GM23338 (cell line): ENCODE data around the gene RPS19. TPM values are rescaled to one million over a fixed set of nuclear protein-coding genes. Genes with fewer than 3 reads are reported as not detected.

Experiments
- ATAC-seq: fragments of 200-7000 bp; cut with Tn5 transposase; 3 replicates; pipeline ENCODE4 v1.9.1; 2020
- DNase-seq: peaks from one replicate; pipeline ENCODE4 v3.0.0-alpha.2; 2015; ENCODE audit warnings: low spot score
- H2AFZ ChIP-seq: fragments of 200-600 bp; sonication (generic); 2 replicates; pipeline ENCODE4 v1.8.0; 2016; ENCODE audit warnings: antibody characterized with exemption, mild to moderate bottlenecking, moderate library complexity
- H3F3A ChIP-seq: fragments of 200-600 bp; sonication (generic); replicated peaks from 2 replicates; pipeline ENCODE4 v1.8.0; 2017; ENCODE audit warnings: antibody characterized with exemption, mixed run types, low read depth
- H3K27ac ChIP-seq: fragments of 200-600 bp; sonication (generic); 2 replicates; pipeline ENCODE4 v1.6.1; 2016; ENCODE audit warnings: low read depth
- H3K27me3 ChIP-seq: fragments of 200-600 bp; sonication (generic); 2 replicates; pipeline ENCODE4 v1.8.0; 2016; ENCODE audit warnings: mild to moderate bottlenecking, mixed run types, moderate library complexity; ENCODE audit not compliant: insufficient read depth
- H3K36me3 ChIP-seq: fragments of 200-600 bp; sonication (generic); 2 replicates; pipeline ENCODE4 v1.8.0; 2016; ENCODE audit warnings: mild to moderate bottlenecking; ENCODE audit not compliant: insufficient read depth
- H3K4me1 ChIP-seq: fragments of 200-600 bp; sonication (generic); 2 replicates; pipeline ENCODE4 v1.8.0; 2016; ENCODE audit warnings: mild to moderate bottlenecking, moderate library complexity; ENCODE audit not compliant: insufficient read depth
- H3K4me2 ChIP-seq: fragments of 200-600 bp; sonication (generic); 2 replicates; pipeline ENCODE4 v1.7.1; 2017; ENCODE audit warnings: mixed run types
- H3K4me3 ChIP-seq: fragments of 200-600 bp; sonication (generic); 2 replicates; pipeline ENCODE4 v1.6.1; 2016; ENCODE audit warnings: mixed run types
- H3K79me2 ChIP-seq: fragments of 200-600 bp; sonication (generic); replicated peaks from 2 replicates; pipeline ENCODE4 v1.8.0; 2017; ENCODE audit warnings: mild to moderate bottlenecking; ENCODE audit not compliant: insufficient read depth
- H3K9me2 ChIP-seq: fragments of 200-600 bp; sonication (generic); 2 replicates; pipeline ENCODE4 v1.8.0; 2017; ENCODE audit not compliant: insufficient read depth
- H4K20me1 ChIP-seq: fragments of 200-600 bp; sonication (generic); replicated peaks from 2 replicates; pipeline ENCODE4 v1.8.0; 2017; ENCODE audit warnings: mild to moderate bottlenecking; ENCODE audit not compliant: insufficient read depth
- H3K27ac Mint-ChIP-seq: 2 replicates; pipeline ENCODE4 v1.8.0; 2020; ENCODE audit warnings: inconsistent platforms, mild to moderate bottlenecking, moderate library complexity, mixed read lengths
- H3K27me3 Mint-ChIP-seq: 3 replicates; pipeline ENCODE4 v1.8.0; 2022; ENCODE audit warnings: low read depth, mild to moderate bottlenecking, moderate library complexity, mixed read lengths, inconsistent platforms; ENCODE audit not compliant: insufficient read depth, poor library complexity
- H3K36me3 Mint-ChIP-seq: 3 replicates; pipeline ENCODE4 v1.8.0; 2021; ENCODE audit warnings: low read depth, mild to moderate bottlenecking, inconsistent platforms, moderate library complexity, mixed read lengths
- H3K4me1 Mint-ChIP-seq: 3 replicates; pipeline ENCODE4 v1.8.0; 2020; ENCODE audit warnings: mild to moderate bottlenecking, inconsistent platforms, mixed read lengths
- H3K4me3 Mint-ChIP-seq: 3 replicates; pipeline ENCODE4 v1.8.0; 2021; ENCODE audit warnings: moderate library complexity, mild to moderate bottlenecking, inconsistent platforms, mixed read lengths
- H3K9me3 Mint-ChIP-seq: 3 replicates; pipeline ENCODE4 v1.8.0; 2020; ENCODE audit warnings: moderate library complexity, mild to moderate bottlenecking, inconsistent platforms, mixed read lengths
- CREB1 ChIP-seq: fragments of 250-450 bp; sonication (Bioruptor Pico); IDR thresholded peaks from 2 replicates; pipeline ENCODE4 v1.5.0; 2020; ENCODE audit warnings: low read depth, mild to moderate bottlenecking, moderate library complexity
- EZH2 ChIP-seq: fragments of 200-600 bp; sonication (generic); IDR thresholded peaks from one replicate; pipeline ENCODE4 v1.8.0; 2017; ENCODE audit warnings: antibody characterized with exemption, mild to moderate bottlenecking, low read depth; ENCODE audit not compliant: unreplicated experiment
- EZH2phosphoT487 ChIP-seq: fragments of 200-600 bp; sonication (generic); IDR thresholded peaks from one replicate; pipeline ENCODE4 v1.8.1; 2018; ENCODE audit warnings: antibody characterized with exemption; ENCODE audit not compliant: unreplicated experiment
- JUNB ChIP-seq: IDR thresholded peaks from one replicate; pipeline ENCODE4 v1.6.1; 2016; ENCODE audit warnings: antibody characterized with exemption; ENCODE audit not compliant: unreplicated experiment
- NANOG ChIP-seq: IDR thresholded peaks from 2 replicates; pipeline ENCODE4 v1.6.1; 2016; ENCODE audit warnings: antibody characterized with exemption, borderline replicate concordance
- POLR2AphosphoS5 ChIP-seq: IDR thresholded peaks from 2 replicates; pipeline ENCODE4 v1.6.1; 2016; ENCODE audit warnings: antibody characterized with exemption, low read depth
- STAT1 ChIP-seq: IDR thresholded peaks from one replicate; pipeline ENCODE4 v1.6.1; 2016; ENCODE audit warnings: antibody characterized with exemption; ENCODE audit not compliant: unreplicated experiment
- ZNF114 ChIP-seq: fragments of 250-450 bp; sonication (Bioruptor Pico); IDR thresholded peaks from 2 replicates; pipeline ENCODE4 v1.5.0; 2020; ENCODE audit warnings: mild to moderate bottlenecking, moderate library complexity
- ZNF331 ChIP-seq: fragments of 250-450 bp; sonication (Bioruptor Pico); IDR thresholded peaks from 2 replicates; pipeline ENCODE4 v1.5.0; 2020; ENCODE audit warnings: low read depth, mild to moderate bottlenecking, moderate library complexity
- polyA plus RNA-seq: library from polyadenylated mRNA; unstranded; fragments of >200 nt; fragmentation: Nextera tagmentation; extraction: Ambion mirVana; gene quantifications from 2 replicates; pipeline ENCODE4 v1.2.1, GENCODE V29; 2016
- total RNA-seq: library from RNA; depleted of rRNA; stranded (reverse); fragments of >200 nt; shearing (Covaris generic); gene quantifications from 2 replicates; pipeline ENCODE4 v1.2.3, GENCODE V29; 2014
- TF ChIP-seq, protein P1 (sequence below), 2 experiments: fragments of 200-600 bp in 1 of 2; sonication (generic) in 1 of 2; conservative IDR thresholded peaks; 2 replicates each; pipeline versions ENCODE4 v1.5.1 to v1.6.1; 2016 to 2017; ENCODE audit warnings: antibody characterized with exemption in 2 of 2, low read depth in 2 of 2, mild to moderate bottlenecking in 2 of 2, moderate library complexity in 1 of 2
- TF ChIP-seq, protein P2 (sequence below): IDR thresholded peaks from one replicate; pipeline ENCODE4 v1.6.1; 2018; ENCODE audit warnings: antibody characterized with exemption; ENCODE audit not compliant: unreplicated experiment
- TF ChIP-seq, protein P3 (sequence below): fragments of 250-450 bp; sonication (Bioruptor Pico); IDR thresholded peaks from 2 replicates; pipeline ENCODE4 v1.5.0; 2020; ENCODE audit warnings: mild to moderate bottlenecking, moderate library complexity
- TF ChIP-seq, protein P4 (sequence below): IDR thresholded peaks from 2 replicates; pipeline ENCODE4 v1.6.1; 2016; ENCODE audit warnings: antibody characterized with exemption

RPS19 gene
- total and polyA plus RNA-seq, 2 experiments from 2014 or later: 1,798 to 4,073 TPM

DNA sequence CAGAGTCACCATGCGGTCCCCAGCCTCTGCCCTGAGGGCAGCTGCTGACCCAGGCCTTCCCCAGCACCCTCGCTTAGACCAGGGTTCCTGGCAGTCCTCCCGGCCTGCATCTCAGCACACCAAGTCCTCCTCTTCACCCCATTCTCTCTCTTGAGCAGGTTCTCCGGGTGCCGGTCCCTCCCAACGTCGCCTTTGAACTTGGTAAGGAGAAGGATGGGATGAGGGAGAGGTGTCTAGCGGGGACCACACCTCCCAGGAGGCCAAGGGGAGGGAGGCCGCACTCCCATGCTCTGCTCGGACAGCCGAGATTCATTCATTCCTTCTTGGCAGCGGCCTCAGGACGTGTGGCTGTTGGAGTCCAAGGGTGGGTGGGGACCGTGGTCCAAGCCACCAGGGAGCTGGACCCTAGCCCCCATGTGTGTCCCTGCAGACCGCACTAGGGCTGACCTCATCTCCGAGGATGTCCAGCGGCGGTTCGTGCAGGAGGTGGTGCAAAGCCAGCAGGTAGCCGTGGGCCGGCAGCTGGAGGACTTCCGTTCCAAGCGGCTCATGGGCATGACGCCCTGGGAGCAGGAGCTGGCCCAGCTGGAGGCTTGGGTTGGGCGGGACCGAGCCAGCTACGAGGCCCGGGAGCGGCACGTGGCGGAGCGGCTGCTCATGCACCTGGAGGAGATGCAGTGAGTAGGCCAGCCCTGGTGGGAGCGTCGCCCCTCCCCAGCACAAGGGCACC, 32.3 kb downstream of the RPS19 start:
- Histone ChIP-seq H3K4me1 (peaks cover 13% of the 10 kb centered on the region), H4K20me1 (peaks cover 4% of the 10 kb centered on the region; the same call in 1 of the 2 replicates), H2AFZ (no peak overlapping the region), H3K4me3 (no peak overlapping the region), H3K4me2 (no peak overlapping the region), H3F3A (peaks cover 5% of the 10 kb centered on the region; the same call in 1 of the 2 replicates), H3K27ac (no peak overlapping the region), H3K27me3 (no peaks in the 10 kb centered on the region), H3K36me3 (no peaks in the 10 kb centered on the region), H3K79me2 (no peaks in the 10 kb centered on the region), H3K9me2 (no peaks in the 10 kb centered on the region)
- no peak overlapping the region for H3K4me3 Mint-ChIP-seq
- H3K36me3 Mint-ChIP-seq: peaks cover 26% of the 10 kb centered on the region; the same call in 2 of the 3 replicates
- TF ChIP-seq, protein P1, sequence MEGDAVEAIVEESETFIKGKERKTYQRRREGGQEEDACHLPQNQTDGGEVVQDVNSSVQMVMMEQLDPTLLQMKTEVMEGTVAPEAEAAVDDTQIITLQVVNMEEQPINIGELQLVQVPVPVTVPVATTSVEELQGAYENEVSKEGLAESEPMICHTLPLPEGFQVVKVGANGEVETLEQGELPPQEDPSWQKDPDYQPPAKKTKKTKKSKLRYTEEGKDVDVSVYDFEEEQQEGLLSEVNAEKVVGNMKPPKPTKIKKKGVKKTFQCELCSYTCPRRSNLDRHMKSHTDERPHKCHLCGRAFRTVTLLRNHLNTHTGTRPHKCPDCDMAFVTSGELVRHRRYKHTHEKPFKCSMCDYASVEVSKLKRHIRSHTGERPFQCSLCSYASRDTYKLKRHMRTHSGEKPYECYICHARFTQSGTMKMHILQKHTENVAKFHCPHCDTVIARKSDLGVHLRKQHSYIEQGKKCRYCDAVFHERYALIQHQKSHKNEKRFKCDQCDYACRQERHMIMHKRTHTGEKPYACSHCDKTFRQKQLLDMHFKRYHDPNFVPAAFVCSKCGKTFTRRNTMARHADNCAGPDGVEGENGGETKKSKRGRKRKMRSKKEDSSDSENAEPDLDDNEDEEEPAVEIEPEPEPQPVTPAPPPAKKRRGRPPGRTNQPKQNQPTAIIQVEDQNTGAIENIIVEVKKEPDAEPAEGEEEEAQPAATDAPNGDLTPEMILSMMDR (conservative IDR thresholded peaks at IDR 0.05; ENCODE audit: low read depth in 2 of 2): no peak
- TF ChIP-seq JUNB (no peak), ZNF114 (CRISPR knock-in tag) (no peak), ZNF331 (CRISPR knock-in tag) (no peak), STAT1 (no peak), POLR2AphosphoS5 (no peak), EZH2phosphoT487 (no peak), CREB1 (CRISPR knock-in tag) (no peak), EZH2 (no peak), NANOG (no peak)
- TF ChIP-seq, protein P2, sequence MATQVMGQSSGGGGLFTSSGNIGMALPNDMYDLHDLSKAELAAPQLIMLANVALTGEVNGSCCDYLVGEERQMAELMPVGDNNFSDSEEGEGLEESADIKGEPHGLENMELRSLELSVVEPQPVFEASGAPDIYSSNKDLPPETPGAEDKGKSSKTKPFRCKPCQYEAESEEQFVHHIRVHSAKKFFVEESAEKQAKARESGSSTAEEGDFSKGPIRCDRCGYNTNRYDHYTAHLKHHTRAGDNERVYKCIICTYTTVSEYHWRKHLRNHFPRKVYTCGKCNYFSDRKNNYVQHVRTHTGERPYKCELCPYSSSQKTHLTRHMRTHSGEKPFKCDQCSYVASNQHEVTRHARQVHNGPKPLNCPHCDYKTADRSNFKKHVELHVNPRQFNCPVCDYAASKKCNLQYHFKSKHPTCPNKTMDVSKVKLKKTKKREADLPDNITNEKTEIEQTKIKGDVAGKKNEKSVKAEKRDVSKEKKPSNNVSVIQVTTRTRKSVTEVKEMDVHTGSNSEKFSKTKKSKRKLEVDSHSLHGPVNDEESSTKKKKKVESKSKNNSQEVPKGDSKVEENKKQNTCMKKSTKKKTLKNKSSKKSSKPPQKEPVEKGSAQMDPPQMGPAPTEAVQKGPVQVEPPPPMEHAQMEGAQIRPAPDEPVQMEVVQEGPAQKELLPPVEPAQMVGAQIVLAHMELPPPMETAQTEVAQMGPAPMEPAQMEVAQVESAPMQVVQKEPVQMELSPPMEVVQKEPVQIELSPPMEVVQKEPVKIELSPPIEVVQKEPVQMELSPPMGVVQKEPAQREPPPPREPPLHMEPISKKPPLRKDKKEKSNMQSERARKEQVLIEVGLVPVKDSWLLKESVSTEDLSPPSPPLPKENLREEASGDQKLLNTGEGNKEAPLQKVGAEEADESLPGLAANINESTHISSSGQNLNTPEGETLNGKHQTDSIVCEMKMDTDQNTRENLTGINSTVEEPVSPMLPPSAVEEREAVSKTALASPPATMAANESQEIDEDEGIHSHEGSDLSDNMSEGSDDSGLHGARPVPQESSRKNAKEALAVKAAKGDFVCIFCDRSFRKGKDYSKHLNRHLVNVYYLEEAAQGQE: no peak
- TF ChIP-seq, protein P3, sequence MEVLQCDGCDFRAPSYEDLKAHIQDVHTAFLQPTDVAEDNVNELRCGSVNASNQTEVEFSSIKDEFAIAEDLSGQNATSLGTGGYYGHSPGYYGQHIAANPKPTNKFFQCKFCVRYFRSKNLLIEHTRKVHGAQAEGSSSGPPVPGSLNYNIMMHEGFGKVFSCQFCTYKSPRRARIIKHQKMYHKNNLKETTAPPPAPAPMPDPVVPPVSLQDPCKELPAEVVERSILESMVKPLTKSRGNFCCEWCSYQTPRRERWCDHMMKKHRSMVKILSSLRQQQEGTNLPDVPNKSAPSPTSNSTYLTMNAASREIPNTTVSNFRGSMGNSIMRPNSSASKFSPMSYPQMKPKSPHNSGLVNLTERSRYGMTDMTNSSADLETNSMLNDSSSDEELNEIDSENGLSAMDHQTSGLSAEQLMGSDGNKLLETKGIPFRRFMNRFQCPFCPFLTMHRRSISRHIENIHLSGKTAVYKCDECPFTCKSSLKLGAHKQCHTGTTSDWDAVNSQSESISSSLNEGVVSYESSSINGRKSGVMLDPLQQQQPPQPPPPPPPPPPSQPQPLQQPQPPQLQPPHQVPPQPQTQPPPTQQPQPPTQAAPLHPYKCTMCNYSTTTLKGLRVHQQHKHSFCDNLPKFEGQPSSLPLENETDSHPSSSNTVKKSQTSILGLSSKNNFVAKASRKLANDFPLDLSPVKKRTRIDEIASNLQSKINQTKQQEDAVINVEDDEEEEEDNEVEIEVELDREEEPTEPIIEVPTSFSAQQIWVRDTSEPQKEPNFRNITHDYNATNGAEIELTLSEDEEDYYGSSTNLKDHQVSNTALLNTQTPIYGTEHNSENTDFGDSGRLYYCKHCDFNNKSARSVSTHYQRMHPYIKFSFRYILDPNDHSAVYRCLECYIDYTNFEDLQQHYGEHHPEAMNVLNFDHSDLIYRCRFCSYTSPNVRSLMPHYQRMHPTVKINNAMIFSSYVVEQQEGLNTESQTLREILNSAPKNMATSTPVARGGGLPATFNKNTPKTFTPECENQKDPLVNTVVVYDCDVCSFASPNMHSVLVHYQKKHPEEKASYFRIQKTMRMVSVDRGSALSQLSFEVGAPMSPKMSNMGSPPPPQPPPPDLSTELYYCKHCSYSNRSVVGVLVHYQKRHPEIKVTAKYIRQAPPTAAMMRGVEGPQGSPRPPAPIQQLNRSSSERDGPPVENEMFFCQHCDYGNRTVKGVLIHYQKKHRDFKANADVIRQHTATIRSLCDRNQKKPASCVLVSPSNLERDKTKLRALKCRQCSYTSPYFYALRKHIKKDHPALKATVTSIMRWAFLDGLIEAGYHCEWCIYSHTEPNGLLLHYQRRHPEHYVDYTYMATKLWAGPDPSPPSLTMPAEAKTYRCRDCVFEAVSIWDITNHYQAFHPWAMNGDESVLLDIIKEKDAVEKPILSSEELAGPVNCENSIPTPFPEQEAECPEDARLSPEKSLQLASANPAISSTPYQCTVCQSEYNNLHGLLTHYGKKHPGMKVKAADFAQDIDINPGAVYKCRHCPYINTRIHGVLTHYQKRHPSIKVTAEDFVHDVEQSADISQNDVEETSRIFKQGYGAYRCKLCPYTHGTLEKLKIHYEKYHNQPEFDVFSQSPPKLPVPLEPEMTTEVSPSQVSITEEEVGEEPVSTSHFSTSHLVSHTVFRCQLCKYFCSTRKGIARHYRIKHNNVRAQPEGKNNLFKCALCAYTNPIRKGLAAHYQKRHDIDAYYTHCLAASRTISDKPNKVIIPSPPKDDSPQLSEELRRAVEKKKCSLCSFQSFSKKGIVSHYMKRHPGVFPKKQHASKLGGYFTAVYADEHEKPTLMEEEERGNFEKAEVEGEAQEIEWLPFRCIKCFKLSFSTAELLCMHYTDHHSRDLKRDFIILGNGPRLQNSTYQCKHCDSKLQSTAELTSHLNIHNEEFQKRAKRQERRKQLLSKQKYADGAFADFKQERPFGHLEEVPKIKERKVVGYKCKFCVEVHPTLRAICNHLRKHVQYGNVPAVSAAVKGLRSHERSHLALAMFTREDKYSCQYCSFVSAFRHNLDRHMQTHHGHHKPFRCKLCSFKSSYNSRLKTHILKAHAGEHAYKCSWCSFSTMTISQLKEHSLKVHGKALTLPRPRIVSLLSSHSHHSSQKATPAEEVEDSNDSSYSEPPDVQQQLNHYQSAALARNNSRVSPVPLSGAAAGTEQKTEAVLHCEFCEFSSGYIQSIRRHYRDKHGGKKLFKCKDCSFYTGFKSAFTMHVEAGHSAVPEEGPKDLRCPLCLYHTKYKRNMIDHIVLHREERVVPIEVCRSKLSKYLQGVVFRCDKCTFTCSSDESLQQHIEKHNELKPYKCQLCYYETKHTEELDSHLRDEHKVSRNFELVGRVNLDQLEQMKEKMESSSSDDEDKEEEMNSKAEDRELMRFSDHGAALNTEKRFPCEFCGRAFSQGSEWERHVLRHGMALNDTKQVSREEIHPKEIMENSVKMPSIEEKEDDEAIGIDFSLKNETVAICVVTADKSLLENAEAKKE (CRISPR knock-in tag): no peak
- TF ChIP-seq, protein P4, sequence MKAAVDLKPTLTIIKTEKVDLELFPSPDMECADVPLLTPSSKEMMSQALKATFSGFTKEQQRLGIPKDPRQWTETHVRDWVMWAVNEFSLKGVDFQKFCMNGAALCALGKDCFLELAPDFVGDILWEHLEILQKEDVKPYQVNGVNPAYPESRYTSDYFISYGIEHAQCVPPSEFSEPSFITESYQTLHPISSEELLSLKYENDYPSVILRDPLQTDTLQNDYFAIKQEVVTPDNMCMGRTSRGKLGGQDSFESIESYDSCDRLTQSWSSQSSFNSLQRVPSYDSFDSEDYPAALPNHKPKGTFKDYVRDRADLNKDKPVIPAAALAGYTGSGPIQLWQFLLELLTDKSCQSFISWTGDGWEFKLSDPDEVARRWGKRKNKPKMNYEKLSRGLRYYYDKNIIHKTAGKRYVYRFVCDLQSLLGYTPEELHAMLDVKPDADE: no peak
- no peak for ATAC-seq
- no peak overlapping the region for H3K27ac Mint-ChIP-seq
- DNase-seq: no peak
- H3K4me1 Mint-ChIP-seq: peaks cover 35% of the 10 kb centered on the region
- H3K27me3 Mint-ChIP-seq: peaks cover 9% of the 10 kb centered on the region
- peaks cover 3% of the 10 kb centered on the region; the same call in 1 of the 3 replicates for H3K9me3 Mint-ChIP-seq
